NT2/D1 (cell line): Measurements from ENCODE around the gene CFAP70.

Source experiments
- SUZ12 ChIP-seq: IDR thresholded peaks from 2 replicates; pipeline ENCODE4 v1.6.1; 2011; ENCODE audit not compliant: insufficient read length, insufficient read depth; ENCODE audit errors: extremely low read depth
- ZNF274 ChIP-seq: IDR thresholded peaks from 2 replicates; pipeline ENCODE4 v1.6.1; 2011; ENCODE audit warnings: mild to moderate bottlenecking, low read depth, low read length

DNA sequence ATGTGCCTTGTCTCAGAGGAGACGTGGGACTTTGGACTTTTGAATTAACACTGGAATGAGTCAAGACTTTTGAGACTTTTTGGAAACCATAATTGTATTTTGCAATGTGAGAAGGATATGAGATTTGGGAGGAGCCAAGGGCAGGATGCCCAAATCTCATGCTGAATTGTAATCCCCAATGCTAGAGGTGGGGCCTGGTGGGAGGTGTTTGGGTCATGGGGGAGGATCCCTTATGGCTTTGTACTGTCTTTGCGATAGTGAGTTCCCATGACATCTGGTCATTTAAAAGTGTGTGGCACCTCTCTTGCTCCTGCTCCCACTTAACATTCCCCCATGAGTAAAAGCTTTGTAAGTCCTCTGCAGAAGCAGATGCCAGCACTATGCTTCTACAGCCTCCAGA is 150.8 kb downstream of the CFAP70 start:
- TF ChIP-seq SUZ12 = no peak
- no peak for TF ChIP-seq ZNF274
